GM18867 (cell line): Measurements from ENCODE around the gene PACSIN3.
"Not testable (repeated sequence)": the region's sequence is repeated elsewhere in the genome, so short reads cannot be mapped to it uniquely, and the experiment has no call there.

Experiments
- ATAC-seq: cut with Tn5 transposase; IDR thresholded peaks from one replicate; pipeline ENCODE4 v1.9.1; 2021; ENCODE audit warnings: mild to moderate bottlenecking, moderate library complexity; ENCODE audit not compliant: unreplicated experiment

Gene PACSIN3

GRCh38 chr11:47198161-47198560, 11.9 kb upstream of the PACSIN3 start:
- ATAC-seq: not testable (repeated sequence)

GRCh38 chr11:47192111-47192510, 5.9 kb upstream of the PACSIN3 start:
- ATAC-seq: no peak

- ATAC-seq: not testable (repeated sequence)
These were observed 4.9 kb upstream of the PACSIN3 start for GRCh38 chr11:47191137-47191536.

GRCh38 chr11:47189100-47189834, 3.0 kb upstream of the PACSIN3 start:
- ATAC-seq: no peak

GRCh38 chr11:47188259-47188658, 2.0 kb upstream of the PACSIN3 start:
- ATAC-seq: no peak

DNA sequence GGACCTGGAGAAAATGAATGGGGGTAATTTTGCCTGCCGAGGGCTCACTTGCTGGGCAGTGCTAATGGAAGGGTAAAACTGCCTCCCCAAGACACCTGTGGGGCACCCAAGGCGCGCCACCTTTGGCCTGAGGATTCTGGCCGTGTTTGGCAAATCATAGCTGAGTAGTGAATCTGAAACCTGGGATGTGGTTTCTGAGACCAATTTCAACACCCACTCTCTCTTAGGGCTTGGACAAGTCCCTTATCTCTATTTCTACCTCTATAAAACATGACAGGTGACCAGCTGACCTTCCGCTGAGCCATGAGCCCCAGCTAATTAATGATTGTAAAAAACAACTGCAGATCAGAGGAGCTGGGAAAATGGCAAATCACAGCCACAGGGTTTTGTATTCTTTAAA, 1.5 kb upstream of the PACSIN3 start:
- ATAC-seq: no peak

GRCh38 chr11:47186700-47187695, 764 bp upstream of the PACSIN3 start:
- peak; percentile 24 for ATAC-seq

GRCh38 chr11:47185305-47186075, 744 bp downstream of the PACSIN3 start:
- no peak for ATAC-seq

GRCh38 chr11:47184711-47185304, 1.4 kb downstream of the PACSIN3 start:
- no peak for ATAC-seq

- ATAC-seq: no peak
These were observed 2.3 kb downstream of the PACSIN3 start for GRCh38 chr11:47183969-47184368.

- ATAC-seq: no peak
These were observed 3.0 kb downstream of the PACSIN3 start for GRCh38 chr11:47183031-47183856.

GRCh38 chr11:47182380-47182779, 3.9 kb downstream of the PACSIN3 start:
- no peak for ATAC-seq

DNA sequence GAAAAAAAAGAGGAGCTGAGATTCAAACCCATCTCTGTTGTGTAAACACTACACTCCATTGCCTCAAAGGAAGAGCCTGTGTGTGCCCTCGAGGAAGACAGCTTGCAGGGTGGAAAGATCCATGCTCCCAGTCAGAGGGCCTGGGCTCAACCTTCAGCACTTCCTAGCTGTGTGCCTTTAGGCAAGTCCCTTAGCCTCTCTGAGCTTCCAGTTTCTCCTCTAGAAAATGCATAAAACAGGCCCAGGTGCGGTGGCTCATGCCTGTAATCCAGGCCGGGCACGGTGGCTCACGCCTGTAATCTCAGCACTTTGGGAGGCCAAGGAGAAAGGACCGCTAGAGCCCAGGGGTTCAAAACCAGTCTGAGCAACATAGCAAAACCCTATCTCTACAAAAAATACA, 5.0 kb downstream of the PACSIN3 start:
- no peak for ATAC-seq

DNA sequence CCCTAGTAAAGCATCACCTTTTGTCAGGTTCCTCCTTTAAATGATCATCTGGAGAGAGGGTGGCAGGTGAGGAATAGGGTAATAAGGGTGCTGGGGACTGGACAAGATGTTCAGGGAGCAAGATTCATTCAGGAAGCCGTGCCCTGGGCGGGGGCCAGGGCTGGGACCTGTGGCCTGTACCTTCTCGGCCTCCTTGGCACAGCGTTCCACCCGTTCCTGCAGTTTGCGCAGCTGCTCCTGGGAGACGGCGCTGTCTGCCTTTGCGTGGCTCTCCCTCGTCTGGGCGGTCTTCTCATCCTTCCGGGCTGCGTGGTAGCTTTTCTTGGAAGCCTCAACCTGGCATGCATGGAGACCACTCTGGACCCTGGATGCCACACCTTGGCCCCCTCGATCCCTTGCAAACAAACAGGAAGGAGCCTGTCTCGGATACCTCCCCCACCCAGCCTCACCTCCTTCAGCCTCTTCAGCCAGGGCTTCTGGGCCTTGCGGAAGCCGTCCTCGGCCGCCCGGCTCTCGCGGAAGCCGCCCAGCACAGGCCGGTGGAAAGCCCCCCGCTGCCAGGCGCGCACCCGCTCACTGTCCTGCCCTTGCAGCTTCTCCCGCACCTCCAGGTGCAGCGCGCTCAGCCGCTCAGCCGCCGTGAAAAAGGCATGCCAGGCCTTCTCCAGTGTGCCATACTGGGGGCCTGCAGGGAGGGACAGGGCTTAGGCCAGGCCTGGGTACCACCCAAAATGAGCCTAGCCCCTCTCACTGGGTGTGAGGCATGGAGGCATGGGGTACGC, 6.0 kb downstream of the PACSIN3 start:
- ATAC-seq: no peak

DNA sequence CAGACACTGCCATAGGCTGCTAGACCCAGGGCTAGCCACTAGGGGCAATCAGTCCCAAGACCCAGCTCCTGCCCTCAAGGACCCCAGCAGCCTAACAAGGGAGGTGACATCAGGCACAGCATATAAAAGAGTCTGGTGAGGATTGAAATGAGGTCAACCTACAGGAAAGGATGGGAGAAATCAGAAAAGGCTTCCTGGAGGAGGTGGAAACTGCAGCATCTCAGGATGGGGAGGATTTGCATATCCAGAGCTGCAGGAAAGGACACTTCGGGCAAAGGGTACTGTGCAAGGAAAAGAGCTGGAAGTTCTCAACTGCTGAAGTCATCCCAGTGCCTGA, 6.6 kb downstream of the PACSIN3 start:
- no peak for ATAC-seq

DNA sequence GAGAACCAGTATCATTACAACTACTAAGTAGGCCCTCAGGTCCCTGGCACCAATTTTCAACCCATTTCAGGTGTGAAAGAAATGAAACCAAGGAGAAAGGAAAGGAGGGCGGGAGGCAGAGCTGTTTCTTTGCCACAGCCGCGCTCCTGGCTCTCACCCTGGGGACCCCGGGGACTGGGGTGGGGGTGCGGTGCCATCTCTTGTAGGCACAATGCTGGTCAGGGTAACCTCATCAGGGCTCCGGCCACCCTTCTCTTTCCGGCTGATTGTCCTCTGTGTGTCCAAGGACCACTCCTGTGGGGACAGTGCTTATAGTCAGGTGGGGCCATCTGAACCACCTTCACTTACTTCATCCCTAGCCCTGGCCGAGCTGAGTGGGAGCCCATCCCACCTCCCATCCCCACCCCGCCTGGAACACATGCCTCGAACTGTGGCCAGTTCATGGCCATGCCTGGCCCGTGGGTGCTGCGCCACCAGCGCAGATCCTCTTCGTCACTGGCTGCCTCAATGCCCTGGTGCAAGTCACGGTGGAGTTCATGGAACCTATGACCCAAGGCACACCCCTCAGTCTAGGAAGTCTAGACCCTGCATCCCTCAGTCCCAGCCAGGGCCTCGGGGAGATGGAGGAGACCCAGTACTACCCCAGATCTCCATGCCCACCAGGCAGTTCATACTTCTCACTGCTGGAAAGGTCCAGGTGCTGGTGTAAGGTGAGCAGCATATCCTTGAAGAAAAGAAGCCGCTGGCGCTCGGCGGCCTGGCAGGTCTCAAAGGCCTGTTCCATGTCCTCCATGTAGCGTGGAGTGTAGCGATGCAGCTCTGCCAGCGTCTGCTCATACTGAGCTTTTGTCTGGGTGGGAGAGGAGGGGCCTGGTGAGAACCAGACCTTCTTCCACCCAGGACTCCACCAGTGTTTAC, 7.2 kb downstream of the PACSIN3 start:
- no peak for ATAC-seq

DNA sequence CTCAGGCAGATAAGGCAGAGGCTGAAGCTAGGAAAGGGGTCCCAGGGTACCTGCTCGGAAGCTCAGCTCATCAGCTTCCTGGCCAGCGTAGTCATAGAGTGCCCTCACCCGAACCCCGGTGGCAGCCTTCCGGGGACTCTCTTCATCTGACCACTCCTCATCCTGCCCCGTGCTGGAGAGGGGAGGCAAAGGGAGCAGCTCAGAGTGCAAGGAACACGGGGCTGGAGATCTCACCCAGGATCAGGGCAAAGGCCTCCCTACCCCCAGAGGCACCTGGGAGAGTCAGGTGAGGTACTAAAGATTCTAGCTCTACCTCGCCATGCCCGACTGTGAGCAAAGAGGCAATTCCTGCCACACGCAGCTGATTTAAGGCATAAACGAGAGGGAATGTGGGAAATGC, 7.9 kb downstream of the PACSIN3 start:
- no peak for ATAC-seq

GRCh38 chr11:47177846-47178245, 8.4 kb downstream of the PACSIN3 start:
- ATAC-seq: no peak
